Astrocyte (in vitro differentiated cells and primary cell): Measurements from ENCODE around the gene AMN. TPM values are rescaled to one million over a fixed set of nuclear protein-coding genes. Genes with fewer than 3 reads are reported as not detected.

Experiments used
- DNase-seq: peaks from one replicate; pipeline ENCODE4 v3.0.0-alpha.2; 2010; ENCODE audit warnings: low read depth
- FAIRE-seq: peaks from 2 replicates; lab custom pipeline; 2011; peaks lifted over from hg19 to GRCh38; lab: Jason Lieb, UNC
- H2AFZ ChIP-seq: 2 replicates; pipeline ENCODE4 v1.6.0; 2012; ENCODE audit warnings: low read depth, low read length, inconsistent platforms
- H3K27ac ChIP-seq: 2 replicates; pipeline ENCODE4 v1.5.1; 2011; ENCODE audit warnings: low read depth, low read length, inconsistent platforms
- H3K27me3 ChIP-seq: 2 replicates; pipeline ENCODE4 v1.6.0; 2011; ENCODE audit warnings: low read length, inconsistent platforms; ENCODE audit not compliant: insufficient read depth
- H3K36me3 ChIP-seq: 2 replicates; pipeline ENCODE4 v1.5.1; 2011; ENCODE audit warnings: low read length, inconsistent platforms; ENCODE audit not compliant: insufficient read depth
- H3K4me1 ChIP-seq: 2 replicates; pipeline ENCODE4 v1.5.1; 2011; ENCODE audit warnings: low read length, inconsistent platforms; ENCODE audit not compliant: insufficient read depth
- H3K4me2 ChIP-seq: 2 replicates; pipeline ENCODE4 v1.6.0; 2012; ENCODE audit warnings: low read length, inconsistent platforms
- H3K4me3 ChIP-seq: 2 replicates; pipeline ENCODE4 v1.5.1; 2011; ENCODE audit warnings: low read depth, mild to moderate bottlenecking, low read length, inconsistent platforms; ENCODE audit not compliant: insufficient read depth
- H3K79me2 ChIP-seq: 2 replicates; pipeline ENCODE4 v1.6.0; 2012; ENCODE audit warnings: mild to moderate bottlenecking, low read length, inconsistent platforms; ENCODE audit not compliant: insufficient read depth
- H3K9ac ChIP-seq: 2 replicates; pipeline ENCODE4 v1.6.0; 2012; ENCODE audit warnings: mild to moderate bottlenecking, low read length, inconsistent platforms
- H3K9me3 ChIP-seq: 2 replicates; pipeline ENCODE4 v1.5.1; 2012; ENCODE audit warnings: low read depth, mild to moderate bottlenecking, low read length, inconsistent platforms; ENCODE audit not compliant: insufficient read depth
- H4K20me1 ChIP-seq: 2 replicates; pipeline ENCODE4 v1.6.0; 2012; ENCODE audit warnings: low read length, inconsistent platforms; ENCODE audit not compliant: insufficient read depth
- H3K27ac Mint-ChIP-seq: one replicate; pipeline ENCODE4 v1.8.0; 2021; ENCODE audit warnings: mild to moderate bottlenecking, mixed read lengths; ENCODE audit not compliant: unreplicated experiment
- H3K27me3 Mint-ChIP-seq: one replicate; pipeline ENCODE4 v1.8.0; 2021; ENCODE audit warnings: low read depth, mixed read lengths; ENCODE audit not compliant: unreplicated experiment
- H3K36me3 Mint-ChIP-seq: one replicate; pipeline ENCODE4 v1.8.0; 2021; ENCODE audit warnings: low read depth, mixed read lengths; ENCODE audit not compliant: unreplicated experiment
- H3K4me1 Mint-ChIP-seq: one replicate; pipeline ENCODE4 v1.8.0; 2021; ENCODE audit warnings: low read depth, mixed read lengths; ENCODE audit not compliant: unreplicated experiment
- H3K4me3 Mint-ChIP-seq: one replicate; pipeline ENCODE4 v1.8.0; 2021; ENCODE audit warnings: mild to moderate bottlenecking, moderate library complexity, mixed read lengths; ENCODE audit not compliant: unreplicated experiment
- H3K9me3 Mint-ChIP-seq: one replicate; pipeline ENCODE4 v1.8.0; 2021; ENCODE audit warnings: mild to moderate bottlenecking, mixed read lengths; ENCODE audit not compliant: unreplicated experiment
- EZH2 ChIP-seq: IDR thresholded peaks from 2 replicates; pipeline ENCODE4 v1.6.1; 2012; ENCODE audit warnings: mild to moderate bottlenecking, low read length, inconsistent platforms; ENCODE audit not compliant: insufficient read depth
- total RNA-seq: library from RNA; stranded (reverse); gene quantifications from 2 replicates; pipeline ENCODE4 v1.2.1, GENCODE V29; 2021
- TF ChIP-seq, protein P1 (sequence below): IDR thresholded peaks from 2 replicates; pipeline ENCODE4 v1.5.1; 2011; ENCODE audit warnings: low read depth, mild to moderate bottlenecking, inconsistent platforms, low read length, moderate library complexity; ENCODE audit not compliant: insufficient read depth

The AMN gene
- total RNA-seq, 1 donor from 2014 or later: 2.0 TPM

DNA sequence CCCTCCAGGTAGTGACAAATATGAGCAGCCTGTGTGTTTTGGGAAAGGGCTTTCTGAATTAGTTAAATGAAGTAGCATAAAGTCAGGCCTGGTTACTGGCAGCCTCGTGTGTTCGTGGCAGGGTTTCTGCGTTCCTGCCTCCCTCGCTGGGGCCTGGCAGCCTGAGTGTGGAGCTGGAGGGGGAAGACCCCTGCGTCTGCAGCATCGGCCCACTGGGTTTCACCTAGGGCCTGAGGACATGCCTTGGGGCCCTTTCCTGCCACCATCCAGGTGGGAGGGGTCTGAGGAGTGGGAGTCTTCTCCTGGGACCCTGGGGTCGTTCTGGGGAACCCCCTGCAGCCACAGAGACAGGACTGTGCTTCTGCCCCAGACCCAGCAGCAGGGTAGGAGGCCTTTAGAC lies 20.4 kb upstream of the AMN start:
- H3K36me3 ChIP-seq: peaks cover 8% of the 10 kb centered on the region
- DNase-seq: no peak
- no peak overlapping the region for H3K27ac Mint-ChIP-seq
- H3K36me3 Mint-ChIP-seq: peaks cover 27% of the 10 kb centered on the region
- no peak for TF ChIP-seq EZH2
- TF ChIP-seq, protein P1, sequence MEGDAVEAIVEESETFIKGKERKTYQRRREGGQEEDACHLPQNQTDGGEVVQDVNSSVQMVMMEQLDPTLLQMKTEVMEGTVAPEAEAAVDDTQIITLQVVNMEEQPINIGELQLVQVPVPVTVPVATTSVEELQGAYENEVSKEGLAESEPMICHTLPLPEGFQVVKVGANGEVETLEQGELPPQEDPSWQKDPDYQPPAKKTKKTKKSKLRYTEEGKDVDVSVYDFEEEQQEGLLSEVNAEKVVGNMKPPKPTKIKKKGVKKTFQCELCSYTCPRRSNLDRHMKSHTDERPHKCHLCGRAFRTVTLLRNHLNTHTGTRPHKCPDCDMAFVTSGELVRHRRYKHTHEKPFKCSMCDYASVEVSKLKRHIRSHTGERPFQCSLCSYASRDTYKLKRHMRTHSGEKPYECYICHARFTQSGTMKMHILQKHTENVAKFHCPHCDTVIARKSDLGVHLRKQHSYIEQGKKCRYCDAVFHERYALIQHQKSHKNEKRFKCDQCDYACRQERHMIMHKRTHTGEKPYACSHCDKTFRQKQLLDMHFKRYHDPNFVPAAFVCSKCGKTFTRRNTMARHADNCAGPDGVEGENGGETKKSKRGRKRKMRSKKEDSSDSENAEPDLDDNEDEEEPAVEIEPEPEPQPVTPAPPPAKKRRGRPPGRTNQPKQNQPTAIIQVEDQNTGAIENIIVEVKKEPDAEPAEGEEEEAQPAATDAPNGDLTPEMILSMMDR: no peak
- FAIRE-seq: no peak
- H3K9me3 ChIP-seq: no peaks in the 10 kb centered on the region
- H3K9me3 Mint-ChIP-seq: no peaks in the 10 kb centered on the region
- H3K4me2 ChIP-seq: no peak overlapping the region
- peaks cover 11% of the 10 kb centered on the region for H4K20me1 ChIP-seq
- no peaks in the 10 kb centered on the region for H3K27me3 Mint-ChIP-seq
- no peaks in the 10 kb centered on the region for H3K27me3 ChIP-seq
- no peak overlapping the region for H3K4me3 ChIP-seq
- H3K27ac ChIP-seq: no peak overlapping the region
- H3K9ac ChIP-seq: no peak overlapping the region
- no peak overlapping the region for H2AFZ ChIP-seq
- H3K79me2 ChIP-seq: no peaks in the 10 kb centered on the region
- no peaks in the 10 kb centered on the region for H3K4me1 ChIP-seq
- H3K4me3 Mint-ChIP-seq: no peak overlapping the region
- H3K4me1 Mint-ChIP-seq: no peaks in the 10 kb centered on the region

DNA sequence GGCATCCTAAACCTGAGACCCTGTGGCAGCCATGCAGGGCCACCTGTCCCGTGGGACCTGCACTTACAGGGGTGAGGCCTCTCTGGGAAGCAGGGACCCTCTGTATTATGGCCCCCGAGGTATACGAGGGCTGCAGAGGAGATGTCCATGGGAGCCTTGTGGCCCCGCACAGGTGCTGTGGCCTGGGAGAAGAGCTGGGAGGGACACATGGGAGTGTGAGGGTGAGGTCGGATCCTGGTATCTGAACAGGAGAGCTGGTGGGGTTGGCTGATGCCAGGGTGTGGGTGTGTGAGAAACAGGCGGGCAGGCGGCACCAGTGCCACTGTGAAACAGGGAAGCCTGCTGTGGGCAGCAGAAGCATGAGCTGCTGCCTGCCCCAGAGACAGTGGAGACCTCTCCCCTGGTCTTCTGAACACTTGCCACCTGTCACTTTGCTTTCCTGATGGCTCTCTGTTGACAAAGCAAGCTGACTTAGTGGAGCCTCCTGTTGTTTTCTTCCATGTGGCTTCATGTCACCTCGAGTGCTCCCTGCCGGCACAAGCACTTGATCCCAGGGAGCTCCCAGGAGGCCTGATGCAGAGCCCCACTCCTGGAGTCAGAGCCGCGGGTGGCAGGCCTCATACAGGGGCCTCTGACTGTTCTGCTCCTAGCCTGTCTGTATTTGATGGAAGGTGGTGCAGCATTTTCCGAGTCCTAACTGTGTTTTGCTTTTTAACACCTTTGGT lies 19.8 kb upstream of the AMN start:
- H3K9me3 ChIP-seq: no peaks in the 10 kb centered on the region
- DNase-seq (no peak), FAIRE-seq (no peak)
- H3K27ac ChIP-seq: no peak overlapping the region
- H3K9ac ChIP-seq: no peak overlapping the region
- H3K36me3 ChIP-seq: peaks cover 4% of the 10 kb centered on the region
- no peak overlapping the region for H2AFZ ChIP-seq
- no peaks in the 10 kb centered on the region for H3K4me1 ChIP-seq
- H3K79me2 ChIP-seq: no peaks in the 10 kb centered on the region
- no peak overlapping the region for H3K4me3 ChIP-seq
- no peaks in the 10 kb centered on the region for H3K27me3 ChIP-seq
- Mint-ChIP-seq H3K27ac (no peak overlapping the region), H3K4me3 (no peak overlapping the region), H3K9me3 (no peaks in the 10 kb centered on the region), H3K36me3 (peaks cover 27% of the 10 kb centered on the region), H3K4me1 (no peaks in the 10 kb centered on the region), H3K27me3 (no peaks in the 10 kb centered on the region)
- H3K4me2 ChIP-seq: no peak overlapping the region
- TF ChIP-seq, protein P1: no peak
- no peak for TF ChIP-seq EZH2
- peaks cover 11% of the 10 kb centered on the region for H4K20me1 ChIP-seq

DNA sequence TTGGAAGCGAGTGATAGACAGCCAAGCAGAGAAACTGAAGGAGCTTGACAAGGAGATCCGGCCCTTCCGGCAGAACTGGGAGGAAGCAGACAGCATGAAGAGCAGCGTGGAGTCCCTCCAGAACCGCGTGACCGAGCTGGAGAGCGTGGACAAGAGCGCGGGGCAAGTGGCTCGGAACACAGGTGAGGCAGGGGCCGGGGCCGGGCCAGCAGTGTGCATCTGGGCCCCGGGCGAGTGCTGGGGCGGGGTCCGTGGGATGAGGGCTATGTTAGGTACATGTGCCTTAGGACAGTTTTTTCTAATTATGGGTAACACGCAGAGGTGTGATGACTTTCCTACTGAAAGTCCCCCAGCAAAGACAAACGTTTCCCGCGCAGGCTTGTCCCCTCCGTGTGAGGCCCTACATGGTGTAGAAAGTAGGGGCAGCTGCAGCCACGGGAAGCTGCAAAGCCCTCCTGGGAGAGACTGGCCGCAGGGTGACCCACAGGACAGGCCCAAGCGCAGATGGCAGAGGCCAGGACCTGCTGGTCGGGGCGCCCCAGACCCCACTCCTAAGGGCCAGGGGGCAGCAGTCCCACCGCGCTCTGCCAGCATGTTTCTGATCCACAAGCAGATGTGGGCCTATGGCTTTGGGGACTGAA lies 19.1 kb upstream of the AMN start:
- Histone ChIP-seq H3K4me1 (no peaks in the 10 kb centered on the region), H3K79me2 (no peaks in the 10 kb centered on the region), H3K9ac (no peak overlapping the region), H3K27ac (no peak overlapping the region), H3K9me3 (no peaks in the 10 kb centered on the region), H4K20me1 (peaks cover 11% of the 10 kb centered on the region), H3K4me2 (no peak overlapping the region), H3K27me3 (no peaks in the 10 kb centered on the region), H2AFZ (no peak overlapping the region), H3K4me3 (no peak overlapping the region), H3K36me3 (no peaks in the 10 kb centered on the region)
- peaks cover 27% of the 10 kb centered on the region for H3K36me3 Mint-ChIP-seq
- TF ChIP-seq, protein P1: no peak
- no peak for TF ChIP-seq EZH2
- no peak overlapping the region for H3K4me3 Mint-ChIP-seq
- no peaks in the 10 kb centered on the region for H3K4me1 Mint-ChIP-seq
- H3K9me3 Mint-ChIP-seq: no peaks in the 10 kb centered on the region
- FAIRE-seq (no peak), DNase-seq (no peak)
- H3K27ac Mint-ChIP-seq: no peak overlapping the region
- no peaks in the 10 kb centered on the region for H3K27me3 Mint-ChIP-seq
